Left ventricle myocardium inferior (tissue), 1 donor: Measurements from ENCODE around the gene PRDM2. TPM values are rescaled to one million over a fixed set of nuclear protein-coding genes. Genes with fewer than 3 reads are reported as not detected.

Source experiments
- DNase-seq: peaks from one replicate; pipeline ENCODE4 v3.0.0-alpha.2; 2020
- H3K27ac ChIP-seq: fragments of 200-600 bp; replicated peaks from 2 replicates; pipeline ENCODE4 v1.8.0; 2021
- H3K27me3 ChIP-seq: fragments of 200-600 bp; 2 replicates; pipeline ENCODE4 v1.8.0; 2021; ENCODE audit warnings: low read depth
- H3K36me3 ChIP-seq: fragments of 200-600 bp; 2 replicates; pipeline ENCODE4 v1.8.0; 2021
- H3K4me1 ChIP-seq: fragments of 200-600 bp; 2 replicates; pipeline ENCODE4 v1.8.0; 2021
- H3K4me3 ChIP-seq: fragments of 200-600 bp; 2 replicates; pipeline ENCODE4 v1.8.0; 2021; ENCODE audit warnings: mild to moderate bottlenecking, moderate library complexity
- H3K9me3 ChIP-seq: fragments of 200-600 bp; replicated peaks from 2 replicates; pipeline ENCODE4 v1.8.0; 2021
- intact Hi-C: fragments of 100-400 bp; cut with micrococcal nuclease; formaldehyde crosslinking; loops from one replicate; pipeline ENCODE4 v1.11.0; 2022
- total RNA-seq: library from RNA; stranded (reverse); fragmentation: NEBNext Ultra II Directional; extraction: Animal tissue kit (Norgen Biotek cat#: 25700); gene quantifications from one replicate; pipeline ENCODE4 v1.2.1, GENCODE V29; 2021
- TF ChIP-seq, protein P1 (sequence below): fragments of 200-600 bp; IDR thresholded peaks from 2 replicates; pipeline ENCODE4 v1.8.0; 2021; ENCODE audit warnings: antibody characterized with exemption, mild to moderate bottlenecking, borderline replicate concordance
- donor health status: DM: no; HTN: yes; CAD: no; lungs with severe emphysema.

The PRDM2 gene
- total RNA-seq, 1 donor from 2014 or later = 36.1 TPM

DNA sequence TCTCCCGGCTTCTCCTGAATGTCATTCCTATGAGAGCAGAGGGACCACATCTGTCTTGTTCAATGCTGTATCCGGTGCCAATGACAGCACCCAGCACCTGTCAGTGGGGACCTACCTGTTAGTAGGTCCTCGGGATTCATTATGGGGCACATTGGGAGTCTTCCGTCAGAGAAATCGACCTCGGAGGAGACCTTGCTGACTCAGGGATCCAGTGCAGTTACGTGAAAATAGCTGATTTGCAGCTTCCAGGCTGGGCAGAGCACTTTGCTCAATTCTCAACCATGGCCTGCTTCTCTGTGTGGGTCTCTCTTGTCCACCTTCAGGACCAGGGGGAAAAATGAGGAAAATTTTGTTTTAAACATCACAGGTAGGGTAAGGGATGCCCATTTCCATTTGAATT lies 130.2 kb downstream of the PRDM2 start:
- TF ChIP-seq, protein P1, sequence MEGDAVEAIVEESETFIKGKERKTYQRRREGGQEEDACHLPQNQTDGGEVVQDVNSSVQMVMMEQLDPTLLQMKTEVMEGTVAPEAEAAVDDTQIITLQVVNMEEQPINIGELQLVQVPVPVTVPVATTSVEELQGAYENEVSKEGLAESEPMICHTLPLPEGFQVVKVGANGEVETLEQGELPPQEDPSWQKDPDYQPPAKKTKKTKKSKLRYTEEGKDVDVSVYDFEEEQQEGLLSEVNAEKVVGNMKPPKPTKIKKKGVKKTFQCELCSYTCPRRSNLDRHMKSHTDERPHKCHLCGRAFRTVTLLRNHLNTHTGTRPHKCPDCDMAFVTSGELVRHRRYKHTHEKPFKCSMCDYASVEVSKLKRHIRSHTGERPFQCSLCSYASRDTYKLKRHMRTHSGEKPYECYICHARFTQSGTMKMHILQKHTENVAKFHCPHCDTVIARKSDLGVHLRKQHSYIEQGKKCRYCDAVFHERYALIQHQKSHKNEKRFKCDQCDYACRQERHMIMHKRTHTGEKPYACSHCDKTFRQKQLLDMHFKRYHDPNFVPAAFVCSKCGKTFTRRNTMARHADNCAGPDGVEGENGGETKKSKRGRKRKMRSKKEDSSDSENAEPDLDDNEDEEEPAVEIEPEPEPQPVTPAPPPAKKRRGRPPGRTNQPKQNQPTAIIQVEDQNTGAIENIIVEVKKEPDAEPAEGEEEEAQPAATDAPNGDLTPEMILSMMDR = no peak
- Histone ChIP-seq H3K4me1 (no peaks in the 10 kb centered on the region), H3K4me3 (no peak overlapping the region), H3K27ac (no peak overlapping the region), H3K27me3 (peaks cover 59% of the 10 kb centered on the region), H3K36me3 (no peaks in the 10 kb centered on the region), H3K9me3 (no peaks in the 10 kb centered on the region)
- no peak for DNase-seq
- intact Hi-C loops = no loop called here

GRCh38 chr1:13830616-13831280 lies 130.8 kb downstream of the PRDM2 start:
- TF ChIP-seq, protein P1 = no peak
- Histone ChIP-seq H3K36me3 (no peaks in the 10 kb centered on the region), H3K9me3 (no peaks in the 10 kb centered on the region), H3K27ac (no peak overlapping the region), H3K4me1 (no peaks in the 10 kb centered on the region), H3K4me3 (no peak overlapping the region), H3K27me3 (peaks cover 64% of the 10 kb centered on the region)
- intact Hi-C loops = no loop called here
- DNase-seq = peak; percentile 71

DNA sequence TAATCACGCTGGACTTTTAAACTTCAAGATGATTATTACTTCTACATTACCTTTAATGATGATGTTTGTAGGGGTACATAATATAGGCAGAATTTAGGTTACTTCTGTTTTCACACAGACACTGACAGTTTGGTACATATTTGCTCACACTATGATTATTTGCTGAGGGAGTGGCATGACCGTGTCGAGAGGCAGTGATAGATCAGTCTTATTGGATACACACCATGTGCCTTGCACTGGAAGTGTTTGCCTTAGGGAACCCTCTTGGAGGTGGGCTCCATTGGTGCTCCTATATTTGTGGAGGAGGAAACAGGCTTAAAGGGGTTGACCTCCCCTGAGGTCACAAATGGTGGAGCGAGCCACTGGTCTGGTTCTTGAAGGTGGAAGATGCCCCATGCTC lies 132.1 kb downstream of the PRDM2 start:
- no peaks in the 10 kb centered on the region for H3K36me3 ChIP-seq
- no peak overlapping the region for H3K4me3 ChIP-seq
- intact Hi-C loops = no loop called here
- no peak overlapping the region for H3K27ac ChIP-seq
- no peaks in the 10 kb centered on the region for H3K4me1 ChIP-seq
- DNase-seq = no peak
- TF ChIP-seq, protein P1 = no peak
- H3K27me3 ChIP-seq = peaks cover 78% of the 10 kb centered on the region
- H3K9me3 ChIP-seq = no peaks in the 10 kb centered on the region

- intact Hi-C loops = no loop called here
- no peak overlapping the region for H3K4me3 ChIP-seq
- H3K36me3 ChIP-seq = no peaks in the 10 kb centered on the region
- TF ChIP-seq, protein P1 = no peak
- DNase-seq = no peak
- no peaks in the 10 kb centered on the region for H3K4me1 ChIP-seq
- no peaks in the 10 kb centered on the region for H3K9me3 ChIP-seq
- peaks cover 81% of the 10 kb centered on the region for H3K27me3 ChIP-seq
- no peak overlapping the region for H3K27ac ChIP-seq
These were observed 132.5 kb downstream of the PRDM2 start for GRCh38 chr1:13832536-13832935.

DNA sequence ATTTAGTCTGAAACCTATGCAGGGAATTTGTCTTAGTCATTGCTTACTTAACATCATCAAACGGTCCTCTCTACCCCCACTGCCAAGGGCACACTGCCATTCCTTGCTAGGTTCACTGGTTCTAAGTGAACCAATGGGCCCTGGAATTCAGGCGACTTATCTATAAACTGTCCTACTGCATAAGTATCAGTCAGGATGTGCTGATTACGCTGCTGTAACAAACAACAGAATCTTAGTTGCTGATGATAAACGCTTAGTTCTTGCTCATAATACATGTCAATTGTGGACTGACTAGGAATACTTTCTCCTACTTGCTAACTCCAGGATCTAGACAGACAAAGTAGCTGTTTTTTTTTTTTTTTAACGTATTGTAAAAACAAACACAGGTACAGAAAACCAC lies 136.1 kb downstream of the PRDM2 start:
- TF ChIP-seq, protein P1 = no peak
- Histone ChIP-seq H3K9me3 (no peaks in the 10 kb centered on the region), H3K27me3 (peaks cover 57% of the 10 kb centered on the region), H3K27ac (no peak overlapping the region), H3K4me1 (no peaks in the 10 kb centered on the region), H3K36me3 (no peaks in the 10 kb centered on the region), H3K4me3 (no peak overlapping the region)
- intact Hi-C loops = no loop called here
- DNase-seq = no peak

DNA sequence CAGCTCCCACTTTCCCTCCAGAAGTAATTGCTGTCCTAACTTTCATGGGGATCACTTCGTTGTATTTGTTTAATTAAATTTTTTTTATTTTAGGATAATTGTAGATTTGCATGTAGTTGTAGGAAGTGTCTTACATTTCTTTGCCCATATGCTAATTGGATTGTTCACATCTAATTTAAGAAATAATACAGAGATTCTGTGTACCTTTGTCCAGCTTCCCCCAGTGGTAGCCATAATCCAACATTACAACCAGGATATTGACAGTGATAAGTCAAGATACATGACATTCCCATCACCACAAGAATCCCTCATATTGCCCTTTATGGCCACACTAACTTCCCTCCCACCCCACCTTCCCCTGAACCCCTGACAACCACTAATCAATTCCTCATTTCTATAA lies 136.6 kb downstream of the PRDM2 start:
- Histone ChIP-seq H3K27me3 (peaks cover 52% of the 10 kb centered on the region), H3K9me3 (peaks cover 4% of the 10 kb centered on the region), H3K4me1 (no peaks in the 10 kb centered on the region), H3K36me3 (no peaks in the 10 kb centered on the region), H3K4me3 (no peak overlapping the region), H3K27ac (no peak overlapping the region)
- no peak for DNase-seq
- TF ChIP-seq, protein P1 = no peak
- intact Hi-C loops = no loop called here
